Measurements from ENCODE around the gene TMA7B. TPM values are rescaled to one million over a fixed set of nuclear protein-coding genes. Genes with fewer than 3 reads are reported as not detected.

The TMA7B gene
- total RNA-seq, 4 donors from 2014 or later = 0.27 TPM; not detected in 3

DNA sequence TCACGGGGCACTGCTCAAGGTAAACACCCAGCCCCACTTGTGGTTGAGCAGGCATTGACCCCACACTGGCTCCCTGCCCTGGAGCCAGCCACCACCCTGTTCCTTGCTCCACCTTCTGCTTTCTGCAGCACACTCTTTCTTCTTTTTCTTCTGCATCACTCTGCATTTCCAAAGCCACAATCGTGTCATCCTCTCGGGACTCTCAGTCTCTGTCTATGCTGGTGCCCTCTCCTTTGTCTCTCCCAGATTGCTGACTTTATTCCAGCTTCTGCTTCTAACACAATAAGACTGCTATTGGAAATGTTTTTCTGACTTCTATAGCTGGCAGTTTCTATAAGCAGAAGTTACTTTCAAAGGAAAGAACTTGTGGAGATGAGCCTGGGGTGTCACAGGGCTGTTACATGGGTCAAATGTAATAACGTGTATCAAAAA lies 44.9 kb upstream of the TMA7B start:
- TF ChIP-seq POLR2A (IDR thresholded peaks at IDR 0.05) = no peak
- no peak for TF ChIP-seq CTCF (IDR thresholded peaks at IDR 0.05)
- intact Hi-C loops (cut with DNase I; ENCODE audit: low total_unique reads) = no loop called here
- 62 to 63% methylated on average over 4 of the region's 4 CpGs for WGBS, 2 donors
- DNase-seq (ENCODE audit: low spot score in 2 of 2) = no peak
- H3K4me3 ChIP-seq (ENCODE audit: low read depth, poor library complexity, severe bottlenecking) = no peak overlapping the region

DNA sequence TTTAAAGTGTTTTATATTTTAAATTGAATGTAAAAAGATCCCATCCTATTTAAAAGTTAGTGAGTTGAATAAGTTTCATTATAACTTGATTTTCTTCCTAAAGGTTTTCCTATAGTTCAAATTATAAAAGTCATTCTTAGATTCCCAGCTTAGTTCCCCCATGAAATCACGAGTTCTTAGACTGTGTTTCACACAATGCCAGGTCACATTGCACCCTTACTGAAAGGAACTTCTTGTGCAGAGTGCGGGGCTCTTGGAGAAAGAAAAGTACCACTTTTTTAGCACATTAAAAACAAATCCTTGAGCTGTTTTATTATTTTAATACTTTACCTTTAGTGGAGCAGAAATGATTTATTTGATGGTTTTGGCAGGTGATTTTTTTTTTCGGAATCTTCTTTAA lies 43.7 kb upstream of the TMA7B start:
- no peak for TF ChIP-seq CTCF (IDR thresholded peaks at IDR 0.05)
- TF ChIP-seq POLR2A (IDR thresholded peaks at IDR 0.05) = no peak
- H3K4me3 ChIP-seq (ENCODE audit: low read depth, poor library complexity, severe bottlenecking) = no peak overlapping the region
- intact Hi-C loops (cut with DNase I; ENCODE audit: low total_unique reads) = no loop called here
- 81 to 86% methylated on average over 3 of the region's 3 CpGs for WGBS, 2 donors
- no peak for DNase-seq (ENCODE audit: low spot score in 2 of 2)

DNA sequence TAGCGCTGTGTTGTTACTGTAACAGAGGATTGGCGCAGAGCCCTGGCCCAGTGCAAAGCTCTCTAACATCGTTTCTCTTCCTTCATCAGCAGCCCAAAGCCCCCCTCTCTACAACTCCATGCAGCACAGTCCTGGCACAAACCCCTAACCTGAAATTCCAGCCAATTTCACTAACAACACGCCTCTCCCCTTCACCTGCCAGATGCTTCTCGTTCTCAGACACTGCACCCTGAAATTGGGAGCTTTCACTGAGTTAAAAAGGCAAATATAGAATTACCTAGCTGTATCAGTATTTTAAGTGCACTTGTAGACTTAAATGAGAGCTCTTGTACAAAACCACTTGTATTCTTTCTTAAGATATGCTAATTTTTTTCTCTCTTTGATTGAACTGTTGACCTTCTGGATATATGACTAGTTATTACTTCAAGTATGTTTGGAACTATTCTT lies 43.0 kb upstream of the TMA7B start:
- no peak for TF ChIP-seq CTCF (IDR thresholded peaks at IDR 0.05)
- WGBS, 2 donors = 58 to 63% methylated on average over 5 of the region's 5 CpGs
- no peak overlapping the region for H3K4me3 ChIP-seq (ENCODE audit: low read depth, poor library complexity, severe bottlenecking)
- DNase-seq (ENCODE audit: low spot score in 2 of 2) = no peak
- intact Hi-C loops (cut with DNase I; ENCODE audit: low total_unique reads) = no loop called here

- no peak overlapping the region for H3K4me3 ChIP-seq (ENCODE audit: low read depth, poor library complexity, severe bottlenecking)
- intact Hi-C loops (cut with DNase I; ENCODE audit: low total_unique reads) = no loop called here
- no peak for DNase-seq (ENCODE audit: low spot score in 2 of 2)
- 26 to 34% methylated on average over 12 of the region's 12 CpGs for WGBS, 2 donors
- TF ChIP-seq CTCF (IDR thresholded peaks at IDR 0.05) = no peak
- TF ChIP-seq POLR2A (IDR thresholded peaks at IDR 0.05) = no peak
Measured at GRCh38 chr22:39917776-39918495, 42.3 kb upstream of the TMA7B start.

- DNase-seq (ENCODE audit: low spot score in 2 of 2) = no peak
- TF ChIP-seq POLR2A (IDR thresholded peaks at IDR 0.05) = no peak
- TF ChIP-seq CTCF (IDR thresholded peaks at IDR 0.05) = no peak
- intact Hi-C loops (cut with DNase I; ENCODE audit: low total_unique reads) = no loop called here
- H3K4me3 ChIP-seq (ENCODE audit: low read depth, poor library complexity, severe bottlenecking) = no peak overlapping the region
- 61 to 66% methylated on average over 8 of the region's 8 CpGs for WGBS, 2 donors
Measured at GRCh38 chr22:39920134-39920743, 40.0 kb upstream of the TMA7B start.
